GM12865 (cell line): Measurements from ENCODE around the gene MYADML2.

Experiments
- DNase-seq: peaks from one replicate; pipeline ENCODE4 v3.0.0; 2010; ENCODE audit warnings: low read depth
- H3K4me3 ChIP-seq: 2 replicates; pipeline ENCODE4 v1.5.1; 2011; ENCODE audit warnings: mild to moderate bottlenecking, low read depth, low read length, control low read depth
- TF ChIP-seq, protein P1 (sequence below): IDR thresholded peaks from 2 replicates; pipeline ENCODE4 v1.5.1; 2011; ENCODE audit warnings: low read length, control low read depth, low read depth, inconsistent platforms; ENCODE audit not compliant: insufficient read depth; ENCODE audit errors: missing control alignments

The MYADML2 gene

DNA sequence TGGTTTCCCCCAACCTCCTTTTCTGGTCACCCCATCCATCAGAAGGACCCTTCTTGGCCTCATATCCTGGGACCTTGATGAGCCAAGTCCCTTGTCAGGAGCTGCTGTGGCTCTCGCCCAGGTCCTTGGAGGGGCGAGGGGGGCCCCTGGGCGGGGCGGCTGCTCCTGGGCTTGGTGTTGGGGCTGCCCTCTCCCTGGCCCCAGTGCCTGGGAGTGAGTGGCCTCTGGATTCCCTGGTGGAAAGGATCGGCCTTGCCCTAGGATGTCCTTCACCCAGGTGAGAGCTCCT, 20.2 kb upstream of the MYADML2 start:
- TF ChIP-seq, protein P1, sequence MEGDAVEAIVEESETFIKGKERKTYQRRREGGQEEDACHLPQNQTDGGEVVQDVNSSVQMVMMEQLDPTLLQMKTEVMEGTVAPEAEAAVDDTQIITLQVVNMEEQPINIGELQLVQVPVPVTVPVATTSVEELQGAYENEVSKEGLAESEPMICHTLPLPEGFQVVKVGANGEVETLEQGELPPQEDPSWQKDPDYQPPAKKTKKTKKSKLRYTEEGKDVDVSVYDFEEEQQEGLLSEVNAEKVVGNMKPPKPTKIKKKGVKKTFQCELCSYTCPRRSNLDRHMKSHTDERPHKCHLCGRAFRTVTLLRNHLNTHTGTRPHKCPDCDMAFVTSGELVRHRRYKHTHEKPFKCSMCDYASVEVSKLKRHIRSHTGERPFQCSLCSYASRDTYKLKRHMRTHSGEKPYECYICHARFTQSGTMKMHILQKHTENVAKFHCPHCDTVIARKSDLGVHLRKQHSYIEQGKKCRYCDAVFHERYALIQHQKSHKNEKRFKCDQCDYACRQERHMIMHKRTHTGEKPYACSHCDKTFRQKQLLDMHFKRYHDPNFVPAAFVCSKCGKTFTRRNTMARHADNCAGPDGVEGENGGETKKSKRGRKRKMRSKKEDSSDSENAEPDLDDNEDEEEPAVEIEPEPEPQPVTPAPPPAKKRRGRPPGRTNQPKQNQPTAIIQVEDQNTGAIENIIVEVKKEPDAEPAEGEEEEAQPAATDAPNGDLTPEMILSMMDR: no peak
- no peak for DNase-seq
- no peak overlapping the region for H3K4me3 ChIP-seq

DNA sequence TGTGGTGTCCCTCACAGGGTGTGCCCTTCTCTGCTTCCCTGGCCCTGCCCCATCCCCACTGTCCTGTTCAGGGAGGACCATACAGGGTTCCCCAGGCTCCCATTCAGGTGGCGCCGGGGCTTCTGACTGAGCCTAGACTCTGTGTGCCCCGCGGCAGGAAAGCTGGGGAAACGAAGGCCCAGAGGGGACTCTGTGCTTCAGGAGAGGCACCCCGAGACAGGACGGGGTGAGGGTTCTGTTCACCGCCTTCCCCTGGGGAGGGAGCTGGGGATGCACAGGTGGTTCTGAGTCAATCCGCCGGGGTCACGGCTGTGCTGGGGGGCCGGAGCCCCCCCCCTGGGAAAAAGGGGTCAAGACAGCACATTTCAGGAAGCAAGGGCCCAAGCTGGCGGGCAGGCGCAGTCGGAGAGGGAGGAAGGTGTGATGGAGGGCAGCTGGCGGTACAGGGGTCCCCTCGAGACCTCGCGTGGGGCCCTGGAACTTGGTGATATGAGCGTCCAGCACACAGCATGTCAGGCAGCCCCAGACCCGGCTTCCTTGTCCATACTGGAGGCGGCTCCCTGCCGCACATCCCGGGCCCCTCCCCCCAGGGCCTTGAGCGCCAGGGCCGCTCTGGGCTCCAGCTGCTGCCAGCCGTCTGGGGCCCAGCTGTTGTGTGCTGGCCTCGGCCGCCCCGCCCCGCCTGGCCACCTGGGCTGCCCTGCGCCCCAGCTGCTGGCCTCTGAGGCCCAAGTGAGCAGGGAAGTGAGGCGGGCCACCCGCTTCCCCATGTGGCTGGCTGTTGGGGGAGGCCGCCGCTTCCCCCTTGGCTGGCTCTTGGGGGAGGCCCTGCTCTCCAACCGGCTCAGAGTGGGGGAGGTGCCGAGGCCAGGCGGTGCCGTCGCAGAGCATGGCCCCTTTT, 19.6 kb upstream of the MYADML2 start:
- H3K4me3 ChIP-seq: no peak overlapping the region
- TF ChIP-seq, protein P1: no peak
- no peak for DNase-seq

DNA sequence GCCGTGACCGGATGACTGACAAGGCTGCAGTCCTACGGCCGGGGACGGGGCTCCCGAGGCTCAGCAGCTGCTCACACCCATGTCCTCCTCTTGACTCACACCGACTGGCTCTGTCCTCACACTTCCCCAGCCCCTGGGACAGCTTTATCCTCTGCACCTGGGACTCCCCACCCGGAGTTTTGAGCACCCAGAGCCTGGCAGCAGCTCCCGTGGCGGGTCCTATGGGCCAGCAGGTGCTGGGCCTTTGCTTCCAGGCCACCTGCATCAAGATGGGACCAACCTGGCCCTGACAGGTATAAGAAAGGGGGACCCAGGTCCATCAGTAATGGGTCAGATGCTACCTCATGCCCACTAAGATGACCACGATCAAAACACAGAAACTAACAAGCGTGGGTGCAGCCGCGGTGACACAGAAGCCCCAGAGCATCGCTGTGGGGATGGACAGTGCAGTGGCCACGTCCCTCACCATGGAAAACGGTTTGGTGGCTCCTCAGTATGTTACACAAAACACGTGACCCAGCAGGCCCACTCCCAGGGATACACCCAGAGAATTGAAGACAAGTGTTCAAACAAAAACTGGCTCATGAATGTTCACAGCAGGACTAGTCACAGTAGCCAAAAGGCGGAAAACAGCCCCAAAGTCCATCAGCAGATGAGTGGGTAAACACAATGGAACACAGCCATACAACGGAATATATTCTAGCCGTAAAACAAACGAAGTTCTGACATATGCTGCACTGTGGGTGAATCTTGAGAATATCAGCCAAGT, 17.2 kb upstream of the MYADML2 start:
- no peak overlapping the region for H3K4me3 ChIP-seq
- DNase-seq: no peak
- TF ChIP-seq, protein P1: no peak

DNA sequence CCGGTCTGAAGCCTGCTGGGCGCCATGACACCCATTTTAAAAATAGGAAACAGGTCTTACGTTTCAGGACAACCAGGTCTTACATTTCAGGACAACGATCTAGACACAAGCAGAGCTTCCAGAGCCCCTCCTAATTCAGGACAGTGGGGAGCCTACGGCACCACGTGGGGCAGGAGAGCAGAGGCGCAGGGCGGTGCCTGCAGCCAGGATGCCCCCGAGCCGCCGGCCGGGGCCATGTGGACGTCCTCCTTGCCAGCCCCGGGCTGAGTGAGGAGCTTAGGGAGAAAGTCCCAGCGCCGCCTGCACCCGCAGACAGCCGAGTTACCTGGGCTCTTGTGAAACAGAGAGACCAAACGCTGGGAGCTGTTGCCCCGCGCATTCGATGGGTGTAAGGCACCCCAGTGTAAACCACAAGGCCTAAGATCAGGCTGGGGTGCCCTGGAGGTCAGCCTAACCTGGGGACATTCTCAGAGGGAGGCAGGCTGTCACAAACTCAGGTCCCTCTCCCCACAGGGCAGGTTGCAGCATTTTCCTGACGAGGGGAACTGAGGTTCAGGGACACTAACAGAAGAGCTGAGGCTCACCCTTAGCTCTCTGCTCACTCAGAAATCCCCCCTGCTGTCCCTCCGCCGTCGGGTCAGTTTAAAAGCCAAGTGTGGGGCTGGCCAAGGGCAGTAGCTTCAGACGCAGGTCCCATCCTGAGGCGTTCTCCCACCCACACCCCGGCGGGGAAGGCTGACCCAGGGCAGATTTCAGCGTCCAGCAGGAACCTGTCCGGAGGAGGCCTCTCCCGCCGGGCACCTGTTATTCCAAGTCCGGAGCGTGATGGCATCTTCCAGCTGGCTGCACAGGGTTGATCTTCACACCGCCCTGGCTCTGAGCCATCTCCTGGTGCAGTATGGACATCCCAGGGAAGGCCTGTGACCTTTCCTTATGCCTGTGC, 15.7 kb upstream of the MYADML2 start:
- DNase-seq: no peak
- TF ChIP-seq, protein P1: no peak
- no peak overlapping the region for H3K4me3 ChIP-seq

DNA sequence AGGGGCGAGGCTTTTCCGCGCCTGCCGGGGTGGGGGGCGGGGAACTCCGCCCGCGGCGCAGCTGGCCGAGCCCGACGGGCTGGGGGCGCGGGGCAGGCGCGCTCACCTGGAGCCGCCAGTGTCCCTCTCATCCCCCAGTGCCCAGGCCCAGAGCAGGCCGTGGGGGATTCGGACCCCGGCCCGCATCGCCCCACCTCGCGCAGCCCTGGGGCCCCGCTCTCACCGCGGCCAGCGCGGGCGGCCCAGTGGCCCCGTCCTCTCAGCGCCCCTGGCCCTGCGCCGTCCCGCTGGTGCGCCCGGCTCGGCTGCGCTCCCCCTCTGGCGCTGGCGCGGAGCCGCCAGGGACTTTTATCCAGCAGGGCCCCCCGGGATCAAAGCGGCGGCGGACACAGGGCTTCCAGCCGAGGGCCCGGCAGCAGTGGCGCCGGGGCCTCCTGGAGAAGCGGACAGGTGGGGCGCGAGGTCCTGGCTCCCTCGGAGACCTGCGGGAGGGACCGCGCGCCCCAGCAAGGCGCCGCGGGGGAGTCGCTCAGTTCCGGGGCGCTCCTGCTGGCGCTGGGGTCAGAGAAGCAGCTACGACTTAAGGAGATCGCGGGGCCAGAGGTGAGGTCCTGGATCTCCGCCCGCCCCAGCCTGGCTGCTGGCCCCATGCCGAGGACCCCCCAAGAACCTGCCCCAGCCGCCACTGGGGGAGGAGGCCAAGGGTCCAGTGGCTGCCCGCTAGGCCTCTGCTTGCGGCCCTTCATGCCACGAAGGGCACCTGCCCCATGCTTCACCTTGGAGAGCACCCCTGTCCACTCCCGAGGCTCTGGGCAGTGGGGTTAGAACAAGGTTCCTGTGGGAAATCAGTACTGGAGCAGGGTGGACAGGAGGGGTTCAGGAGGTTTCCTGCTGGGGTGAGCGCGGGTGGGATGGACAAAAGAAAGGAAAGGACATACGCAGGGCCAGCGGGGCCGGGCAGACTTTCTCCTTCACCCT, 14.8 kb upstream of the MYADML2 start:
- no peak overlapping the region for H3K4me3 ChIP-seq
- DNase-seq: no peak
- TF ChIP-seq, protein P1: no peak

DNA sequence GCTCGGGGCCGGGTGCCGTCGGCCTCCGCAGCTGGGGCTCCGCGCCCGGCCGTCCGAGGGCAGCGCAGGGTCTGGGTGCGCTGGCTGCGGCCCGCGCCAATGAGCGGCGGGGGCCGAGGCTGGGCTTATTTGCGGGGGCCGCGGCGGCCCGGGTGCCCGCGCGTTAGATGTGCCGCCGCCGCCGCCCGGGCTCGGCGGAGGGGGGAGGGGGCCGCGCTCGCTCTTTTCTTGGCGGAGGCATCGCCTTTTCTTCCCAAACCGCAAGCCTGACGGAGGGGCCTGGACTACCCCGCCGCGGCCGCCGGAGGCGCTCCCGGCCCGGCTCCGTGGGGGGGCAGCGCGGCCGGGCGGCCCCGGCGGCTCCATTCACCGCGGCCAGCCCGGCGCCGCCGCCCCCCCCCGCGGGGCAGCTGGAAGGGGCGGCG, 14.1 kb upstream of the MYADML2 start, which contains the start of gene NOTUM:
Gene NOTUM (minus strand): TSS at position 101 of the 425 bp plus-strand sequence. CDS start 278 bp downstream, outside the sequence.
- TF ChIP-seq, protein P1: no peak
- DNase-seq: no peak
- no peak within 1 kb of the TSS; the same call in 1 of the 2 replicates for H3K4me3 ChIP-seq
